HepG2 (cell line): ENCODE results near the gene FNIP2. TPM values are rescaled to one million over a fixed set of nuclear protein-coding genes. Genes with fewer than 3 reads are reported as not detected.

Source experiments
- ARID3A ChIP-seq: IDR thresholded peaks from 2 replicates; pipeline ENCODE4 v1.6.1; 2012; ENCODE audit warnings: low read depth, low read length, improper control_type of control experiment
- FOXJ3 ChIP-seq: sonication (generic); formaldehyde crosslinking; IDR thresholded peaks from 2 replicates; pipeline ENCODE4 v1.4.0; 2020; ENCODE audit warnings: missing genetic modification reagents, mild to moderate bottlenecking, borderline replicate concordance
- GTF2F1 ChIP-seq: fragments of 150-350 bp; IDR thresholded peaks from 2 replicates; pipeline ENCODE4 v1.6.1; 2014; ENCODE audit warnings: low read length
- HMGXB4 ChIP-seq, 2 experiments: sonication (generic) in 1 of 2; formaldehyde crosslinking in 1 of 2; IDR thresholded peaks; 2 replicates each; pipeline versions ENCODE4 v1.4.0 to v1.6.1; 2018 to 2020; ENCODE audit warnings: missing genetic modification reagents in 2 of 2, borderline replicate concordance in 1 of 2, low read depth in 1 of 2, mild to moderate bottlenecking in 1 of 2, missing biosample characterization in 1 of 2
- HNRNPL ChIP-seq: fragments of 200-400 bp; formaldehyde crosslinking; IDR thresholded peaks from 2 replicates; pipeline ENCODE4 v1.6.1; 2017; ENCODE audit warnings: mild to moderate bottlenecking, low read depth, low read length
- POLR2AphosphoS2 ChIP-seq: IDR thresholded peaks from 2 replicates; pipeline ENCODE4 v1.6.1; 2011; ENCODE audit warnings: low read depth, low read length, improper control_type of control experiment
- RARA ChIP-seq: IDR thresholded peaks from 2 replicates; pipeline ENCODE4 v1.6.1; 2016; ENCODE audit warnings: missing genetic modification reagents, missing compliant biosample characterization
- TERF1 ChIP-seq: sonication (generic); formaldehyde crosslinking; IDR thresholded peaks from 2 replicates; pipeline ENCODE4 v1.8.0; 2022; ENCODE audit warnings: mild to moderate bottlenecking, missing genetic modification reagents, moderate library complexity
- THAP9 ChIP-seq: sonication (generic); formaldehyde crosslinking; IDR thresholded peaks from 2 replicates; pipeline ENCODE4; 2020; ENCODE audit warnings: missing genetic modification reagents, mild to moderate bottlenecking, borderline replicate concordance
- THYN1 ChIP-seq: sonication (generic); formaldehyde crosslinking; IDR thresholded peaks from 2 replicates; pipeline ENCODE4 v1.8.1; 2023; ENCODE audit warnings: low read depth, mild to moderate bottlenecking, moderate library complexity, missing genetic modification reagents, borderline replicate concordance
- ZFP90 ChIP-seq: sonication (generic); formaldehyde crosslinking; IDR thresholded peaks from 2 replicates; pipeline ENCODE4 v1.8.0; 2022; ENCODE audit warnings: missing genetic modification reagents, mild to moderate bottlenecking, inconsistent platforms, borderline replicate concordance
- ZMYM4 ChIP-seq: sonication (generic); formaldehyde crosslinking; IDR thresholded peaks from 2 replicates; pipeline ENCODE4 v1.8.1; 2023; ENCODE audit warnings: mild to moderate bottlenecking, missing genetic modification reagents
- ZNF674 ChIP-seq: sonication (generic); formaldehyde crosslinking; IDR thresholded peaks from 2 replicates; pipeline ENCODE4 v1.5.0; 2020; ENCODE audit warnings: low read depth, mild to moderate bottlenecking, missing genetic modification reagents
- ZNF737 ChIP-seq: sonication (generic); formaldehyde crosslinking; IDR thresholded peaks from 2 replicates; pipeline ENCODE4 v1.5.0; 2020; ENCODE audit warnings: missing genetic modification reagents, mild to moderate bottlenecking, borderline replicate concordance
- ZNF781 ChIP-seq: sonication (generic); formaldehyde crosslinking; IDR thresholded peaks from 2 replicates; pipeline ENCODE4 v1.5.1; 2020; ENCODE audit warnings: borderline replicate concordance, mild to moderate bottlenecking, missing genetic modification reagents; ENCODE audit errors: not compliant biosample characterization
- ZSCAN25 ChIP-seq: sonication (generic); formaldehyde crosslinking; IDR thresholded peaks from 2 replicates; pipeline ENCODE4 v1.8.0; 2022; ENCODE audit warnings: mild to moderate bottlenecking, missing genetic modification reagents
- polyA plus RNA-seq, 8 experiments: library from polyadenylated mRNA; depleted of rRNA in 3 of 8; stranded (reverse) in 7 of 8; unstranded in 1 of 8; fragments of >200 nt; fragmentation: Illumina TruSeq in 4 of 8; extraction: Trizol in 4 of 8; gene quantifications; 2 replicates each; pipeline versions ENCODE4 v1.2.1 to v1.2.3, GENCODE V29; 2011 to 2016; ENCODE audit warnings: low read depth in 4 of 8, missing spikeins in 1 of 8, mixed read lengths in 1 of 8; ENCODE audit not compliant: insufficient read depth in 1 of 8
- total RNA-seq, 5 experiments: library from RNA; depleted of rRNA; stranded (reverse); fragments of >200 nt; fragmentation: Illumina TruSeq; extraction: Trizol; gene quantifications; 2 replicates each; pipeline ENCODE4 v1.2.3, GENCODE V29; 2016; ENCODE audit warnings: low read depth in 1 of 5
- TF ChIP-seq, protein P1 (sequence below): sonication (generic); formaldehyde crosslinking; IDR thresholded peaks from 2 replicates; pipeline ENCODE4 v1.5.0; 2020; ENCODE audit warnings: mild to moderate bottlenecking, missing genetic modification reagents

Gene FNIP2
- total and polyA plus RNA-seq, 2 of the 13 experiments (the other 11 are each of a cell fraction or from before 2014, with no cell fraction given), result 15.5 to 21.0 TPM

DNA sequence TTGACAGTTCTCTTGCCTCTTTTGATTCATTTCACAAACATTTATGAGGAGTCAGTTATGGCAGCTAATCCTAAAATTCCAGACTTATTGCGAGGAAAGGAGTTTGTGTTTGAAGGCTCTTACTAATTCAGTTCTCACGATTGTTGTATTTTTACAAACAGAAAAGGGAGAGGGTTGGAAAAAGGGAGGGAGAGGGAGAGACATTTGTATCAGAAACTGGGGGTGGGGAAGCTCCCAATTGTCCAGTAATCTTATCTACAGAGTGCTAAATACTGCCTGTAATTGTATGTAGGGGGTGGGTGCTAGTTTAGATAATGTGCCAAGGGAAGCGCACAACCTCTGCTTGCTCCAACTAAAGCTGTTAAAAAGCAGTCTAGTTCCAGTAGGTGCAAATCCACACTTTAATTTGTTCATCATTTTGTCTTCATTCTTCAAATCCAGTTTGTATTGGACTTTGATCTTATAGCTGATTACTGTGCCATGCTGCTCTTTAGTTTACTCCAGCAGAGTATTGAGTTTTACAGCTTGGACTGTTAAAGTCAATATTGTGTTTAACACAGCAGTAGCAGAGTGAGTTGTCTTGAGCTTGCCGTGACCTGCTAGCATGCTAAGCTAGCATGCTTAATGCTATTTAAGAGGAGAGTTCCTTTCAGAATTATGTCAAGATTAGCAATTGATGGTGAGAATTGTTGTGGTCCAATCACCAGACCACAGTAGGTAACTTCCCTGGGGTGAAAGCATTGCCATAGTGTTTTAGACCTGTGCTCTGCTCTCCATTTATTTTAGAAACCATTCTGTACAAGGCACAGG is 13.9 kb downstream of the FNIP2 start (continued):
- TF ChIP-seq ARID3A, result peak; percentile 80
- peak; percentile 35 for TF ChIP-seq ZMYM4 (CRISPR knock-in tag)
- TF ChIP-seq, protein P1, sequence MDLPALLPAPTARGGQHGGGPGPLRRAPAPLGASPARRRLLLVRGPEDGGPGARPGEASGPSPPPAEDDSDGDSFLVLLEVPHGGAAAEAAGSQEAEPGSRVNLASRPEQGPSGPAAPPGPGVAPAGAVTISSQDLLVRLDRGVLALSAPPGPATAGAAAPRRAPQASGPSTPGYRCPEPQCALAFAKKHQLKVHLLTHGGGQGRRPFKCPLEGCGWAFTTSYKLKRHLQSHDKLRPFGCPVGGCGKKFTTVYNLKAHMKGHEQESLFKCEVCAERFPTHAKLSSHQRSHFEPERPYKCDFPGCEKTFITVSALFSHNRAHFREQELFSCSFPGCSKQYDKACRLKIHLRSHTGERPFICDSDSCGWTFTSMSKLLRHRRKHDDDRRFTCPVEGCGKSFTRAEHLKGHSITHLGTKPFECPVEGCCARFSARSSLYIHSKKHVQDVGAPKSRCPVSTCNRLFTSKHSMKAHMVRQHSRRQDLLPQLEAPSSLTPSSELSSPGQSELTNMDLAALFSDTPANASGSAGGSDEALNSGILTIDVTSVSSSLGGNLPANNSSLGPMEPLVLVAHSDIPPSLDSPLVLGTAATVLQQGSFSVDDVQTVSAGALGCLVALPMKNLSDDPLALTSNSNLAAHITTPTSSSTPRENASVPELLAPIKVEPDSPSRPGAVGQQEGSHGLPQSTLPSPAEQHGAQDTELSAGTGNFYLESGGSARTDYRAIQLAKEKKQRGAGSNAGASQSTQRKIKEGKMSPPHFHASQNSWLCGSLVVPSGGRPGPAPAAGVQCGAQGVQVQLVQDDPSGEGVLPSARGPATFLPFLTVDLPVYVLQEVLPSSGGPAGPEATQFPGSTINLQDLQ (CRISPR knock-in tag), result no peak
- TF ChIP-seq HMGXB4 (CRISPR knock-in tag; IDR thresholded peaks at IDR 0.05; ENCODE audit: borderline replicate concordance in 1 of 2, low read depth in 1 of 2), result no peak
- TF ChIP-seq ZNF781 (CRISPR knock-in tag), result no peak
- TF ChIP-seq ZNF737 (CRISPR knock-in tag), result no peak
- peak; percentile 60 for TF ChIP-seq RARA
- TF ChIP-seq THAP9 (CRISPR knock-in tag), result no peak
- no peak for TF ChIP-seq GTF2F1
- no peak for TF ChIP-seq ZFP90 (CRISPR knock-in tag)
- TF ChIP-seq TERF1 (CRISPR knock-in tag), result no peak
- TF ChIP-seq ZSCAN25 (CRISPR knock-in tag), result no peak
- TF ChIP-seq FOXJ3 (CRISPR knock-in tag), result peak; percentile 45; the same call in 1 of the 2 replicates
- TF ChIP-seq HNRNPL, result no peak
- no peak for TF ChIP-seq ZNF674 (CRISPR knock-in tag)
- no peak for TF ChIP-seq POLR2AphosphoS2
- TF ChIP-seq THYN1 (CRISPR knock-in tag), result no peak
